HG03097 (cell line): Measurements from ENCODE around the gene CDK11A.
A peak's percentile ranks its signal among the peaks of the same experiment; 100 is the strongest.
"Not testable (repeated sequence)": the region's sequence is repeated elsewhere in the genome, so short reads cannot be mapped to it uniquely, and the experiment has no call there.

Experiments
- ATAC-seq: cut with Tn5 transposase; IDR thresholded peaks from one replicate; pipeline ENCODE4 v1.9.1; 2021; ENCODE audit not compliant: unreplicated experiment, low FRiP score

CDK11A gene

DNA sequence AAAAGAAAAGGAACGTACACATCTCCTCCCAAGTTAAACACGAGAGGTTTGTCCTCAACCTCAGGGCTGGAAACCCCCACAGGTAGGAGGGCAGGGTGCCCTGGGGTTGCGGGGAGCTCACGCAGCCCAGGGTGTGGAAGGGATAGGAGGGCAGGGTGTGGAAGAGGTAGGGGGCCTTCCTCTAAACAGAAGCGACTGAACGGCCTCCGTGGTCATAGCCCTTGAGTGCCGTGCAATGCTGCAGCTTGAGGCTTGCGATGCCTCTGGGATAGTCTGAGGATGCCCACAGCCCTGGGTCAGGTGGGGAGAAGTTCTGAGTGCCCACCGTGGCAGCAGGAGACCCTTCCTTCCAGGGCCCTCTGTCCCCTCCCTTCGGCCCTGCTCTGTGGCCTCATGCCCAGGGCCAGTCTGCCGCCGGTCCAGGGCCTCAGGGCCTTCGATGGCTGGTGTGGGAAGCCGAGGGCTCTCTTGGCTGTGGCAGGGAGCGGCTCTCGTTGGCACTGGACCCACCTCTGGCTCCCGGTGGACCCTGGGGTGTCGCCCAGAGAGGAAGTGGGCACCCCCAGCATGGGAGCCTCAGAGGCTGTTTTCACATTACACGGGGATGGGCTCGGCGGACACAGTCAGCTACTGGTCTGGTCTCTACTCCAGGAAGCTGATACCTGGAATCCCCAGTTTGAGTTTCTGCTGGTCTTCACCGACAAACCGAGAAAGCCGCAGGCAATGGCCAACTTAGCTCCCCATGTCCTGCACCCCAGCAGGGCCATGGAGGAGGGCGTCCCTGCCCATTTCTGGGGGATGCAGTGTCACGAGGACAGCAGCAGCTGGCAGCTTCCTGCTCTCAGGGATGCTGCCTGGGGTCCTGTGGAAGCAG, 59.0 kb downstream of the CDK11A start:
- ATAC-seq: no peak

DNA sequence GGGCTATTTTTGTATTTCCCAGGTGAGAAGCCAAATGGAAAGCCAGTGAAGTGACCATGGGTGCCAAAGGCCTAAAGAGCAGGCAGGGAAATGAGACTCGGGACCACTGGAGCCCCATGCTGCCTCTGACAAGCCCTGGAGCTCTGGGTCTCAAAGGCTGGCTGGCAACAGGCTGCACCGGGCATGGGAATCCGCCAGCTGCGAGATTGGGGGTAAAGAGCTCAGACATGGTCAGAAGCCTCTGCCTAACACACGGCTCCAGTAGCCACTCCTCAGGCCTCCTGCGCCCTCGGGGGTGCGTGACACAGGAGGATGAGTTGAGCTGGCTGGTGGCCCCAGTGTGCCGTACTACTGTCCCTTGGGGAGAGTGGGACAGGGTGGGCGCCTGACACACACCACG, 59.8 kb downstream of the CDK11A start:
- not testable (repeated sequence) for ATAC-seq

DNA sequence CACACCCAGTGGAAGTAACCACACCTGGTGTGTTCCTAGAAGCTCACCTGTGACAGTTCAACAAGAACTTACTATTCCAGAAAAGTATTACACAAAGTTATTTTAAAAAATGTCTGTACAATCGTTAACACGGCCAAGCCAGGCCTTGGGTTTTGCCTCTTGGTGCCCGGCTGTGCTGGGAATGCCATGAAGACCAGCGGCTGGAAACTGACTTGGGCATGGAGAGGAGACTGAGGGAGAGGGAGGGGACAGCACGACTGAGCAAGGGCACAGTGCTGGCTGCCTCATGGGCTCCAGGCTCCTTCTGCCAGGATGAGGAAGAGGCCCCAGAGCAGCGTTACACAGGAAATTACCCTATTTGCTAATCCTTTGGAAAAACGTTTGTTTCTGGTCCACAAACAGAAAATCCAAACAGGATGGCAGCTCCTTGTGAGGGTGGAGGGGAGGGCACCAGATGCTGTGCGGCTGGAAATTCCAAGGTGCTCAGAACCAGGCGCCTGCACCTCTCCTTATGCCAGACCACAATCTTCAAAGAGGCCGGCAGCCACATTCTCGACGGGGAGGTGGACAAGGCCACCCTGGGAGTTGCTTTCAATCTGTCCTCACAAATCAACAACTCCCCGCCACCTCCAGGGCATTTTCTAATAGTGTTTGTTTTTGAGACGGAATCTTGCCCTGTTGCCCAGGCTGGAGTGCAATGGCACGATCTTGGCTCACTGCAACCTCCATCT, 61.2 kb downstream of the CDK11A start:
- not testable (repeated sequence) for ATAC-seq

DNA sequence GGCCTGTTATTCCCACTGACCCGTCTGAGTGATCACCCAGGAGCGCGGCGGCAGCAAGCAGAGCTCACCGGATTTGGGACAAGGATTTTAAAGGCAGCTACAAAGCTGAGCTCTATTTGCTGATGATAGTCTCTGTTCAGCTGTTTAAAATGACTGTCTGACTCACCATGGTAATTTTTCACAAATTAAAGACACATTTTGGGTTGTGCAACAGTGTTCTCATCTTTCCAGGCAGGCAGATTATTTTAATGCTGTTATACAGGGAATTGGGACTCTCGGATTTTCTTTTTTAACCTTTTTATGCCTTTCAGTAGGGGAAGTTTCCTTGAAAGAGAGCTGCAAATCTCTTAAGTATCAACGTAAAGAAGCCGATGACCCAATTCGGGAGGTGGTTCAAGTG, 61.8 kb downstream of the CDK11A start:
- ATAC-seq: not testable (repeated sequence)

DNA sequence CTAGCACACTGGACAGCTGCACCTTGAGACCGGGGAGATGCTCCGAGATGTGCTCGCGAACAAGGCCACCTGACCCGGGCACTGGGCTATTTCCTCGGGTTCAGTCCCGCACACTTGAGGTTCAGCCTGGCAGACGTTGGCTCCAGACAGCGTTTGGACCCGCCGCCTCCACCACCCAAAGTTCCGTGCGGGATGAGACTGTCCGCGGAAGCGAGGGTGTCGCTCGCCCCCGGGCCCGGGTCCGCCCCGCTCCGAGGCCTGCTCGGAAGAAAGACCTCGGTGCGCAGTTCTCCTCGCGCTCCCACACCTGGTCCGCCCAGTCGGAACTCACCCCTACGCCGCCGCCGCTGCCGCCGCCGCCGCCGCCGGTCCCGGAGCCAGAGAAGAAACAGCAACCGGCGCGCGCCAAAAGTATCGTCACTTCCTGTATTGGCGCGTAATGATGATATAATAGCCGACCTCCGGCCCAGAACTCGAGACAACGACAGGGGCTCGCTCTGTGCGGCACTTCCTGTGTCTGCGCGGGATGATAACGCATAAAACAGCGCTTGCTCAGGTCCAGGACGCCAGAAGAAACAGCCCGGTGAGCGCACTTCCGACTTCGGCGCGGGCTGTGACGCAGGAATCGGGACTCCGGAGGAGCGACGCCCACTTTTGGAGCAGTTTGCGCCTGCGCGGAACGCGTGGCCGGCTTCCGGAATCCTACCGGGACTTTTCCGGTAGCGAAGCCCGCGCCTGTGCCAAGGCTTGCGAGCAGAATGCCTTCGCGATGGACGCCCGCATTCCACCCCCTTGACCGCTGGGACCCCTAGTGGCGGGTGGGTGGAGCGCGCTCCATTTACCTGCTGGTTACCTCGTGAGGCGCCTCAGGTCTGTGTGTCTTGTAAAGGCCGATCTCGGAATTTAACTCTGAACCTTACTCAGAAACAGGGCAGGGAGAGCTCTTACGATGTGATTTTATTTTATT, 65.3 kb downstream of the CDK11A start, which contains the start of gene CDK11B:
Gene CDK11B (minus strand): TSS at position 422 of the 967 bp plus-strand sequence. CDS start 1,519 bp downstream, outside the sequence.
- peak; percentile 93 for ATAC-seq
